Liver (tissue), 3 donors: ENCODE results near the gene FOXK1.

ENCODE experiments used
- ATF3 ChIP-seq: IDR thresholded peaks from 2 replicates; pipeline ENCODE4 v1.6.1; 2016; ENCODE audit warnings: antibody characterized with exemption
- CTCF ChIP-seq: fragments of 150-350 bp; IDR thresholded peaks from 2 replicates; pipeline ENCODE4 v1.5.1; 2017; ENCODE audit warnings: improper control_type of control experiment, low read depth, low read length; ENCODE audit not compliant: missing input control
- EGR1 ChIP-seq, 2 donors: IDR thresholded peaks; 2 replicates each; pipeline ENCODE4 v1.6.1; 2016 to 2018; ENCODE audit warnings: antibody characterized with exemption in 2 of 2, low read depth in 2 of 2
- JUND ChIP-seq, 2 donors: IDR thresholded peaks; 2 replicates each; pipeline ENCODE4 v1.6.1; 2016; ENCODE audit warnings: antibody characterized with exemption in 2 of 2
- NR2F2 ChIP-seq: IDR thresholded peaks from 2 replicates; pipeline ENCODE4 v1.6.1; 2016; ENCODE audit warnings: antibody characterized with exemption
- RAD21 ChIP-seq, 2 donors: IDR thresholded peaks; 2 replicates each; pipeline ENCODE4 v1.6.1; 2016; ENCODE audit warnings: antibody characterized with exemption in 2 of 2, mild to moderate bottlenecking in 2 of 2
- REST ChIP-seq: IDR thresholded peaks from 2 replicates; pipeline ENCODE4 v1.6.1; 2016; ENCODE audit warnings: antibody characterized with exemption, mild to moderate bottlenecking
- RXRA ChIP-seq, 2 donors: IDR thresholded peaks; 2 replicates each; pipeline ENCODE4 v1.6.1; 2017 to 2018; ENCODE audit warnings: antibody characterized with exemption in 2 of 2, mild to moderate bottlenecking in 1 of 2
- SP1 ChIP-seq: IDR thresholded peaks from 2 replicates; pipeline ENCODE4 v1.6.1; 2018; ENCODE audit warnings: antibody characterized with exemption, mild to moderate bottlenecking
- YY1 ChIP-seq: IDR thresholded peaks from 2 replicates; pipeline ENCODE4 v1.6.1; 2016; ENCODE audit warnings: antibody characterized with exemption, mild to moderate bottlenecking
- donor health status: healthy.
- donor health status: healthy.

GRCh38 chr7:4789194-4790077 is 107.3 kb downstream of the FOXK1 start:
- TF ChIP-seq CTCF (no peak), NR2F2 (no peak), EGR1 (IDR thresholded peaks at IDR 0.05; ENCODE audit: low read depth in 2 of 2) (no peak), REST (no peak), ATF3 (no peak), YY1 (no peak), RAD21 (IDR thresholded peaks at IDR 0.05) (no peak), JUND (IDR thresholded peaks at IDR 0.05) (no peak), SP1 (no peak), RXRA (IDR thresholded peaks at IDR 0.05) (no peak)
